NCI-H526 treated with DMSO at 0.1 percent for 48 hours (cell line): ENCODE results near the gene MARK2.
"Not testable (repeated sequence)": the region's sequence is repeated elsewhere in the genome, so short reads cannot be mapped to it uniquely, and the experiment has no call there.

Experiments used
- DNase-seq: peaks from one replicate; lab custom pipeline; 2025; lab: John Stamatoyannopoulos, UW

MARK2 gene

DNA sequence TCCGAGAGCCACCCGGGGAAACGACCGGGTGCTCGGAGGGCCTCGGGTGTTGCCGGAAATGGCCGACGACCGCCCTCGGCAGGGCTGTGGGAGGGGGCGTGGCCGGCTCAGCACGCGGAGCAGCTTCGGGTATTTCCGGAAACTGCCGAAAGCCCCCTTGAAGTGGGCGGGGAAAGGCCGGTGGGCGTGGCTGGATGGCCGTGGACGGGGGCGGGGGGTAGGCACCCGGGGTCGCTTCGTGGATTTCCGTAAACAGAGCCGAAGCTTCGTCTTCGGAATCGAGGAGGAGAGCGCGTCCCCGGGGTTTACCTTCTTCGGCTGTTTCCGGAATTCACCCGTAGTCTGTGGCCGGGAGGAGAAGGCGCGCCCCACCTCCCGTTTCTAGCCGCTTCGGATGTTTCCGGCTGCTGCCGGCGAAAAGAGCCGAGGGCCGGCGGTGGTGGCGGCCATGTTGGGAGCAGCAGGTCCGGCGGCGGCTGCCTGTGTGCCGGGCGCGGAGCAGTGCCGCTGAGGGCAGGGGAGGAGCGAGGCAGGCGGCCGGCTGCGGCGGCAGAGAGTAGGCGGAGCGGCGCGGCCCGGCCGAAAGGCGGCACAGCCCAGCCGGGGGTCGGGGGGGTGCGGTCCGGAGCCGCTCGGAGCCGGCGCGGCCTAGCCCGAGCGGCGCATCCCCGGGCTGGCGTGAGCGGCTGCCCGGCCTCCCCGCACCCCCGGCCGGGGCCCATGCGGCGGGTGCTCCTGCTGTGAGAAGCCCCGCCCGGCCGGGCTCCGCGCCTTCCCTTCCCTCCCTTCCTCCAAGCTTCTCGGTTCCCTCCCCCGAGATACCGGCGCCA, at the start of gene MARK2:
Gene MARK2 (plus strand): TSS at position 433 of the 830 bp plus-strand sequence. CDS start 397 bp downstream, at position 830.
- DNase-seq: peak; percentile 99

DNA sequence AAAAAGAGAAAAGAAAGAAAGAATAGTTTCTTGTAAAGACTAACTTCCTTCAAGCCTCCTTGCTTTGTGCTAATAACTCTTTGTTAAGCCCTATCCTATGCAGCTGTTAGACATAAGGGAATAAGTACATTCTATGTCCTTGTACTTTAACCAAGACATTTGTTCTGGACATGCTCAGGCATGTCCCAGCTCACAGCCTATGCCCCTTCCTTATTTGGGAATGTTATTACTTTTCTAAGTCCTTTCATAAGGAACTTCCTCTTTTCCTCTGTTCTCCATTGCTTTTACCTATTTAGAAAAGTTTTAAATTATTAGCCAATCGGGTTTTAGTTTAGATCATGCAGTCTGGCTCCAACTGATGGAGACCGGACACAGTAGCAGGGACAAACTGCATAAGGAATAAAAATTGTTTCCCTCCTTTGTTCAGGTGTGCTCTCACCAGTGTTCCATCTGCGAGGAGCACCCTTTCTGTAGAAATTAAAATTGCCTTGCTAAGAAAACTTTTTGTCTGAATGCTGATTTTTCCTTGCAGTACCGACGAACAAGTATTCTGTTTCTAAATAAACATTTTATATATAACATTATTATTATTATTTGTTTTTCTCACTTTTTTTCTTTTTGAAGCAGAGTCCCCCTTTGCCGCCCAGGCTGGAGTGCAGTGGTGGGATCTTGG, 47.3 kb upstream of the MARK2 start:
- DNase-seq: no peak

DNA sequence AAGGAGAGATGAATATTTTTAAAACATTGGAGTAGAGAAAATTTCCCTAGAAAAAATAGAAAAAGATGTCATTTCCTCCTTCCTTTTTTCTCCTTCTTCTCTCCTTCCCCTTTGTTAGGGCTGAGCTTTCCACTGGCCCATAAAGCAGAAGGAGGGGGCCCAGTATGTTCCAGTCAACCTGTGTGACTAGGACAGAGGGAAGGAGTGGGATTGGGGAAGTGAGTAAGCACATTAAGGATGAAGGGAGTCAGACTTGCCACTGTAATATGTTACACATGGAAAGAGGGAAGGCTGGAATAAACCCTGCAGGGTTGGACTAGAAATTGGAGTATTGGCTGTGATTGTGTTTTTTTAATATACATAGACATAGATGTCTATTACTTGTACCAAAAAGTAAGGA, 45.7 kb upstream of the MARK2 start:
- DNase-seq: no peak

DNA sequence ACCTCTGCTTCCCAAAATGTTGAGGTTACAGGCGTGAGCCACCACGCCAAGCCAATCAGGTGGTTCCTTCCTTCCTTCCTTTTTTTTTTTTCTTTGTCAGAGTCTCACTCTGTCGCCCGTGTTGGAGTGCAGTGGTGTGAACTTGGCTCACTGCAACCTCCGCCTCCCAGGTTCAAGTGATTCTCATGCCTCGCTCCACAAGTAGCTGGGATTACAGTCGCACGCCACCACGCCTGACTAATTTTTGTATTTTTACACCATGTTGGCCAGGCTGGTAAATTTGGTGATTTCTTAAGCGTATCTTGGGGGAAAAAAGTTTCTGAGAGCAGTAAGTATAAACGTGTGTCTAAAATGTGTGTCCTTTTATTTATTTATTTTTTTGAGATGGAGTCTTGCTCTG, 43.8 kb upstream of the MARK2 start:
- DNase-seq: no peak

DNA sequence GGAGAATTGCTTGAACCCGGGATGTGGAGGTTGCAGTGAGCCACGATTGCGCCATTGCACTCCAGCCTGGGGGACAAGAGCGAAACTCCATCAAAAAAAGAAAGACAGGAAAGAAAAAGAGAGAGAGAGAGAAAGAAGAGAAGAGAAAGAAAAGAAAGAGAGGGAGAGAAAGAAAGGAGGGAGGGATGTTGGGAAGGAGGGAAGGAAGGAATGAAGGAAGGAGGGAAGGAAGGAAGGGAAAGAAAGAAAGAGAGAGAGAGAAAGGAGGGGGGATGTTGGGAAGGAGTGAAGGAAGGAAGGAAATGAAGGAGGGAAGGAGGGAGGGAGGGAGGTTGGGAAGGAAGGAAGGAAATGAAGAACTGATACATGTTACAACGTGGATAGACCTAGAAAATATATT, 38.0 kb upstream of the MARK2 start:
- DNase-seq: no peak

DNA sequence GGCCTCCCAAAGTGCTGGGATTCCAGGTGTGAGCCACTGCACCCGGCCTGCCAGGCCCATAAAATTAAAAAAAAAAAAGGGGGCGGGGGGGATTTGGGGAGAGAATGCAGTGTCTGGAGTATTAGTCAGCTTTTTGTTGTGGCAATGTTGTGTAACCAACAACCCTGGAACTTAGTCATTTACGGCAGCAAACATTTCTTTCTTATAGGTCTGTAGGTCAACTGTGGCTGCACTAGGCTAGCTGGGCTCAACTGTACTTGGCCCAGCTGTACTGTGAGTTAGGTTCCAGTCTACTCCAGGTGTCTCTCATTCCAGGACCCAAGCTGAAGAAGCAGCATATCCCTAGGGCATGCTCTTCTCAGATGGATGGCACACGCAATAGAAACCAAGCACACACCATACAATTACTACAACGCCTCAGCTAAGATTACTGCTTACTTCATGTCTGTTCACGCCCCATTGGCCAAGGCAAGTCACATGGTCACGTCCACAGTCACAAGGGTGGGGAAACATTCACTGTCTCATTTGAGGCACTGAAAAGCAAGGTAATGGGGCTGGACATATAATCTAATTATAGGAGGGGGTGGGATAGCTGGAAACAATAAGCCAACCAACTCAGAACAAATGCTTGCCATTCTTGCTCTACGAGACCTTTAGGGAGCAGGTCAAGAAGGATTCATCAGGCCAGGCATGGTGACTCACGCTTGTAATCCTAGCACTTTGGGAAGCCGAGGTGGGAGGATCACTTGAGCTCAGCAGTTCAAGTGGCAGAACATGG, 36.1 kb upstream of the MARK2 start:
- DNase-seq: no peak

DNA sequence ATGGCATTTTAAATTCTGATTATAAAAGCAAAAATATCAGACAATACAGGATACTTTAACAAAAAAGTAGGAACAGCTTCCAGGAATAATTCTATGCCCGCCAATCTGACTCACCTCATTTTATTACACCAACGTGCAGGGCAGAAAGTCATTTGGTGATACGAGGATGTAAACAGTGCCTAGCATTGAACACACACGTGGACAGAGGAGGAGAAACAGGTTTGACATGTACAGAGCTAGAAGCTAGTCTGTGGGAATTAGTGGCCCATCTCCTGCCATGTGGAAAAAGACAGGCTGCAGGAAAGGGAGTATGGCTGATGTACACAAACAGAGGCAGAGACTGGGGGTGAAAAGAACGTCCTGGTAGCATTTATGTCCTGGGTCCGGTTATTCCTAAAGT, 34.7 kb upstream of the MARK2 start:
- peak; percentile 52 for DNase-seq

DNA sequence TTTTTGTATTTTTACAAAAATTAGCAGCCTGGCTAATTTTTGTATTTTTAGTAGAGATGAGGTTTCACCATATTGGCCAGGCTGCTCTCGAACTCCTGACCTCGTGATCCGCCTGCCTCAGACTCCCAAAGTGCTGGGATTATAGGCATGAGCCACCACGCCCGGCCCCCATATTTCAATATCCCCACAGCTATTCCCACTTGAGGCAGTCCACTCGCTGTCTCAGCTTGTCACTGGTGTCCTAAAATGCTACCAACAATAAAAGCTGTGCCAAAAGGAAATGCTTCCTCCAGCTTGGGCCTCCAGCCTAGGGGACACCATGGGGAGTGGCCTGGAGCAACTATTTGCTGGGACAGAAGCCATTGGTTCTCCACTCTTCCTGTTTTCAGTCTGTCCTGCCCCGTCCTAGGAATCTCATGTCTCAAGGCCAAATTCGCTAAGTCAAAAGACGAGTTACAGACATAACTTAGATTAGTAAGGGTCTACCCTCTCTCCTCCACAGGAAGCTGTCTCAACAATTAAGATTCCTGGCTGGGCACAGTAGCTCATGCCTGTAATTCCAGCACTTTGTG, 33.0 kb upstream of the MARK2 start:
- DNase-seq: no peak

DNA sequence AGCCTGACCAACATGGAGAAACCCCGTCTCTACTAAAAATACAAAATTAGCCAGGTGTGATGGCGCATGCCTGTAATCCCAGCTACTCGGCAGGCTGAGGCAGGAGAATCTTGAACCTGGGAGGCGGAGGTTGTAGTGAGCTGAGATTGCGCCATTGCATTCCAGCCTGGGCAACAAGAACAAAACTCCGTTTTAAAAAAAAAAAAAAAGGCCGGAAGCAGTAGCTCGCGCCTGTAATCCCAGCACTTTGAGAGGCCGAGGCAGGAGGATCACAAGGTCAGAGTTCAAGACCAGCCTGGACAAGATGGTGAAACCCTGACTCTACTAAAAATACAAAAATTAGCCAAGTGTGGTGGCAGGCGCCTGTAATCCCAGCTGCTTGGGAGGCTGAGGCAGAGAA, 28.5 kb upstream of the MARK2 start:
- DNase-seq: not testable (repeated sequence)

DNA sequence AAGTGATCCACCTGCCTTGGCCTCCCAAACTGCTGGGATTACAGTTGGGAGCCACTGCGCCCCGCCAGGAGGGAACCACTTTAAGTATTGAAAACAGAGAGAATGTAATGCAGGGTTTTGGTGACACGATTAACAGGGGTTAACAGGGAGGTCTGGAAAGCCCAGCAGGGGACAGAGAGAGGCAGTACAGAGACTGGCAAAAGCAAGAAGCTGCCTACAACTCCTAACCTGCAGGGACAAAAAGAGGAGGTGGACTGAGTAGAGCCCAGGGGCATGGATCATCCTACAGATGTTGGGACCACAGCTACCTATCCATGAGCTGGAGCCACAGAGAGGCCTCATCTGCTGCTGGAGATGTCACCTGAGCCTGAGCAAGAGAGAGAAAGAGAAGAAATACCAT, 27.4 kb upstream of the MARK2 start:
- no peak for DNase-seq

DNA sequence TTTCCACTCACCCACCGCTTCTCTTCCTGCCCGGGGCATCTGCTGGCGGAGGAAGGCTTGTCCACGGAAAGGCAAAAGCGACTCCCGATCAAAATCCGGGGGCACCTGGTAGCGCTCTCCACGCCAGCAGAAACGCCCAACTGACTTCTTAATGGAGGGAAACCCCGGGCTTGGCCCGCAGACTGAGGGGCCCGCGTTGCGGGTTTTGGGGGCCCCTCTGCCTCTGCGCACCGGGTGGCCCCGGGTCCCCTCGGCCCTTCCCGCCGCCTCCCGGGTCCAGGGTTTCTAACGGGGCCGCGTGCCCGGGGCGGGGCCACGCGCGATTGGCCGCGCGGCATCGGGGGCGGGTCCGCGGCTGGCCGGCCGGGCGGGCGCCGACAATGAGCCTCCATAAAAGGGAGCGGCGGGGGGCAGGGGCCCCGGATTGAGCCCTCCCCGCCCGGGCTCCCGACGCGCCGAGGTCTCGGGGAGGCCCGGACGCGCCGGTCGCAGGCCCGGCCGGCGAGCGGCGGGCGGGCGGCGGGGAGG, 25.8 kb upstream of the MARK2 start, which contains the start of gene SPINDOC:
Gene SPINDOC (plus strand): TSS at position 422 of the 528 bp plus-strand sequence. CDS start 231 bp downstream, outside the sequence.
- peak; percentile 73 for DNase-seq

DNA sequence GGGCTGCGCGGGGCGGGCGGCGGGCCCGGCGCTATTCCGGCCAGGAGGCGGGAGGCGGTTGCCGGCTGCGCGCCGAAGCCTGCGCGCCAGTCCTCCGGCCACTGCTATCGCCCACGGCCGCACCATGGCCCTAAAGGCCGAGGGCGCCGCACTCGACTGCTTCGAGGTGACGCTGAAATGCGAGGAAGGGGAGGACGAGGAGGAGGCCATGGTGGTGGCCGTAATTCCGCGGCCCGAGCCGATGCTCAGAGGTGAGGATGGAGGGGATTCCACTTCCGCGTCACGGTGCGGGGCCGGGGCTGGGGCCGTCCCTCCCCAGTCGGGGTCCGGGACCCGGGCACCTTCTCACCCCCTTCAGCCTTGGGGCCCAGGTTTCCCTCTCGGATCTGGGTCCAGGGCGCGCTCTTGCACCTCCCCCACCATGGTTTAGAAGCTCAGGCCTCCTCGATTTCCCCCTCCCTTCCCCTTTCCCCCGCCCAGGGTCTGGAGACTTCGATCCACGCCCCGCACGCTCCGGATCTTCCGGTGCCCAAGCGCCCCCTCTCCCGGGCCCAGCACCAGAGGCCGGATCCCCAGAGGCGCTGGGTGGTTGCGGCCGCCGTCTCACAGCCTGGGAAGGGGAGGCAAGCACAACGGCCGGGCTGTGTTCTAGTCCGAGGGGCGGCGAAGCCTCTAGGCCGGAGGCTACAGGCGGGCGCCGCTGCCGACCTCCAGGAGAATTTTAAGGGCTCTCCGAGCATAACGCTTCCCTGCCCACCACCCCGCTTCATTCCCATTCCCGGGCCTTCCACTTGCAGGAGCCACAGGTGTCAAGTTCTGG, 25.1 kb upstream of the MARK2 start:
- peak; percentile 41 for DNase-seq

DNA sequence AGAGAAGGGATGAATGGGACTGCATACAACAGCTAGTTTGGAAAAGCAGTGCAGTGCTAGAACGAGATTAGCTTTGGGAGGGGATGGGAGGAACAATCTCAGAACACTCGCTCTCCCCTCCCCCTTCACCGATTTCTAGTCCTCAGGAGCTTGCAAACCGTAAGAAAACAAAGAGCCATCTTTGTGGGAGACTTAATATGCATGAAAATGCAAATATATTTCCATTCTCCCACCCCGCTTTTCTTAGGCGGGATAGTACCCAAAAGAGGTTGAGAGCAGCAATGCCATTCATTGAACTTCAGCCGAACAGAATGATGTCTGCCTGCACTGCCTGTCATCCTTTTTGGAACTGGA, 24.6 kb upstream of the MARK2 start:
- peak; percentile 84 for DNase-seq

DNA sequence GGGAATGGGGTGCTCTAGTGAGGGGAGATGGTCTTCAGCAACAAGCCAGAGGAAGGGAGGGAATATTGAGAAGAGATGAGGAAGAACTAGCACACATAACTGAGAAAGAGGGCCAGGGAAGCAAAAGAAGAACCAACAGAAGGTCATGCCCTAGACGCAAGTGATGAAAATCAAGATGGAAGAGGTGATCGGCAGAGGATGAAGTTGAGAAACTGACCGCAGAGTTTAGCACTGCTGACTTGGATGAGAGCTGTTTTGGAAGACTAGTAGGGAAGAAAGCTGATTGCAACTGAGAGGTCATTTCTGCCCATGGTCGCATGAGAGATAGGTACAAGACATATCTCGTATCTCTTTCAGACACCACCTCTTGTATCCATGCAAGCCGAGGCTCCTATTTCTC, 22.7 kb upstream of the MARK2 start:
- DNase-seq: no peak

DNA sequence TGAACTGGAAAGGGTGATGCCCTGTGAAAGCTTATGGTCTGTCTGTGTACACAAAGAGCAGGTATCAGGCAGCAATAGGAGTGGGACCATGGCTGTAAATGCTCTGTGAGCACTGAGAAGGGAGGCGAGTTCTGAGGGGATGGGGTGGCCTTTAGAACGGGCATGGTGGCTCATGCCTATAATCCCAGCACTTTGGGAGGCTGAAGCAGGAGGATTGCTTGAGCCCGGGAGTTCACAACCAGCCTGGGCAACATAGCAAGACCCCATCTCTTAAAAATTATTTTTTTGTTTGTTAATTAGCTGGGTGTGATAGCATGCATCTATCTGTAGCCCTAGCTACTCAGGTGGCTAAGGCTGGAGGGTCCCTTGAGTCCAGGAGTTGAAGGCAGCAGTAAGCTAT, 22.2 kb upstream of the MARK2 start:
- no peak for DNase-seq

DNA sequence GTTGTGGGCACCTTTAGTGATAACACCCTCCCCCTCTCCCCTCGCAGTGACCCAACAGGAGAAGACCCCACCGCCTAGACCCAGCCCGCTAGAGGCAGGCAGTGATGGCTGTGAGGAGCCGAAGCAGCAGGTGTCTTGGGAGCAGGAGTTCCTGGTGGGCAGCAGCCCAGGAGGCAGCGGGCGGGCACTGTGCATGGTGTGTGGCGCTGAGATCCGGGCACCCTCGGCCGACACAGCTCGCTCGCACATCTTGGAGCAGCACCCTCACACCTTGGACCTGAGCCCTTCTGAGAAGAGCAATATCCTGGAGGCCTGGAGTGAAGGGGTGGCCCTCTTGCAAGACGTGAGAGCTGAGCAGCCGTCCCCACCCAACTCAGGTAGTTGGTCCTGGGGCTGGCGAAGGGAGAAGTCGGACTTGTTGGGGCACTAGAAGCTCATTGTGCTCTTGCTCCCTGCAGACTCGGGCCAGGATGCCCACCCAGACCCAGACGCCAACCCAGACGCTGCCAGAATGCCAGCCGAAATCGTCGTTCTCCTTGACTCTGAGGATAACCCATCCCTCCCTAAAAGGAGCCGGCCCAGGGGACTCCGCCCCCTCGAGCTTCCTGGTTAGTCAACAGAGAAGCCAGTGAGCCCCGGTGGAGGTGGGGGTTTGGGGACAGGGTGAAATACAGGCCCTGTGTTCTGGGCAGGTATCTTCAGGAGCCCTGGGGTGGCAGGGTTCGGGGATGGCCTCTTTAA, 21.0 kb upstream of the MARK2 start:
- no peak for DNase-seq

DNA sequence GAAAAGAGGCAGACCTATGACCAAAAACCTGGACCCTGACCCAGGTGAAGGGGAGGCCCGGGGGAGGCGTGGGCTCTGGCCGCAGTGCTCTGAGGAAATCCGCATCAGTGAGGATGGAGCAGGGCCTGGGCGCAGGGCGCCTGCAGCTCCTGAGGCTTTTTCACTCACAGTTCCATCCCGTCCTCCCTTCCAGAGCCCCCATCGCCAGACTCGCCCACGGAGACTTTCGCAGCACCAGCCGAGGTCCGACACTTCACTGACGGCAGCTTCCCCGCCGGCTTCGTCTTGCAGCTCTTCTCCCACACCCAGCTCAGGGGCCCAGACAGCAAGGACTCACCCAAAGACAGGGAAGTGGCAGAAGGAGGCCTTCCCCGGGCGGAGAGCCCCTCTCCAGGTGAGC, 20.3 kb upstream of the MARK2 start:
- no peak for DNase-seq

DNA sequence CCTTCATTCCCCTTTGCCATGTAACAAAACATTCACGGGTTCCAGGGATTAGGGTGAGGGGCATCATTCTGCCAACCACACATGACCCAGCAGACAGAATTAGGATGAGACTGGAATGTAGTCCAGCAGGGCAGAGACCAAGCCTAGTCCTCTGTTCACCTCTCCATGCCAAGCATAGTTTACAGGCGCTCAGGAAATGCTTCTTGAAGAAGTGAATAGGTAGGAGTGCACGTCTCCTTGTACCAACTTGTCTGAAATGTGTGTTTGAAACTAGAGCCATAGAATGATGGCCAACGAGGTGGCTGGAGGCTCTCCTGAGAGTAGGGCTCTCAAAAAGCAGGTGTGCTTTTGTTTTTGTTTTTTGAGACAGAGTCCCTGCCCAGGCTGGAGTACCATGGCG, 17.5 kb upstream of the MARK2 start:
- DNase-seq: no peak

DNA sequence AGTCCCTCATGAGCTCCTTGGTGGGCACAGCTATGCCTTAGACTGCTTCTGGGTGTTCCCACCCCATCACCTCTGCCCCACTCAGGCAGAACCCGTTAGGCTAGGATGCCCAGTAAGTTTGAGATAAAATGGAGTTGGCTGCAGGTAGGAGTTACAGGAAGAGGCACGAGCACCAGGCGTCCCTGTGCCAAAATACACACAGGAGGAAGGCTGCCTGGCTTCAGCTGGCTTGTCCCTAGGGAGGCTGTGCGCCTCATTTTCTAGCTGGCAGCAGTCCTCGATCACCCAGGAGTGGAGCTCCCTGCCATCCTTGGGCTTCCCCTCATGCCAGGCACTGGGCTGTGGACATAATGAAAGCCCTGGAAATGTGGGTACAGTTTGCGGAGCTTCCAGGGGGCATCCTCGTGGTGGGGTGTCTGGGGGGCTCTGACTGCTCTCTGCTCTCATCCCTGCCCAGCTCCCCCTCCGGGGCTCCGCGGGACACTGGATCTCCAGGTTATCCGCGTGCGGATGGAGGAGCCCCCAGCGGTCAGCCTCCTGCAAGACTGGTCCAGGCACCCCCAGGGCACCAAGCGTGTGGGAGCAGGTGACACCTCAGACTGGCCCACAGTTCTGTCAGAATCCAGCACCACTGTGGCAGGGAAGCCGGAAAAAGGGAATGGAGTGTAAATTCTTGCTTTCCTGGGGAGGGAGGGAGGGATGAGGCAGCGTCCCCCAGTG, 12.3 kb upstream of the MARK2 start:
- no peak for DNase-seq
